Measurements from ENCODE around the gene OR5K3.
A peak's percentile ranks its signal among the peaks of the same experiment; 100 is the strongest.
"Not testable (repeated sequence)": the region's sequence is repeated elsewhere in the genome, so short reads cannot be mapped to it uniquely, and the experiment has no call there.

Gene OR5K3, protein sequence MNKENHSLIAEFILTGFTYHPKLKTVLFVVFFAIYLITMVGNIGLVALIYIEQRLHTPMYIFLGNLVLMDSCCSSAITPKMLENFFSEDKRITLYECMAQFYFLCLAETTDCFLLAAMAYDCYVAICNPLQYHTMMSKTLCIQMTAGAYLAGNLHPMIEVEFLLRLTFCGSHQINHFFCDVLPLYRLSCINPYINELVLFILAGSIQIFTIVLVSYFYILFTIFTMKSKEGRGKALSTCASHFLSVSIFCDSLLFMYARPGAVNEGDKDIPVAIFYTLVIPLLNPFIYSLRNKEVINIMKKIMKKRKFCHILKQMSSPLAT

GRCh38 chr3:98390366-98390765, at the start of gene OR5K3:
Gene OR5K3 (plus strand): TSS chr3:98390666. CDS start chr3:98390666, 0 bp downstream.
- no peak for DNase-seq

DNA sequence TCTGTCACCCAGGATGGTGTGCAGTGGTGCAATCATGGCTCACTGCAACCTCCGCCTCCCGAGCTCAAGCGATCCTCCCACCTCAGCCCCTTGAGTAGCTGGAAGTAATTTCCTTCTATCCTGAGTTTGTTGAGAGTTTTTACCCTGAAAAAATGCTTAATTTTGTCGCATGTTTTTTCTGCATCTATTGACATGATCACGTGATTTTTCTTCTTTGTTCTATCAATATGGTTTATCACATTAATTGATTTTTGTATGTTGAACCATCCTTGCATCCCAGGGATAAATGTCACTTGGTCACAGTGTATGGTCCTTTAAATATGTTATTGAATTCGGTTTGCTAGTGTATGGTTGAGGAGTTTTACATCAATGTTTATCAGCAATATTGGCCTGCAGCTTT, 48.7 kb upstream of the OR5K3 start:
- DNase-seq = no peak

DNA sequence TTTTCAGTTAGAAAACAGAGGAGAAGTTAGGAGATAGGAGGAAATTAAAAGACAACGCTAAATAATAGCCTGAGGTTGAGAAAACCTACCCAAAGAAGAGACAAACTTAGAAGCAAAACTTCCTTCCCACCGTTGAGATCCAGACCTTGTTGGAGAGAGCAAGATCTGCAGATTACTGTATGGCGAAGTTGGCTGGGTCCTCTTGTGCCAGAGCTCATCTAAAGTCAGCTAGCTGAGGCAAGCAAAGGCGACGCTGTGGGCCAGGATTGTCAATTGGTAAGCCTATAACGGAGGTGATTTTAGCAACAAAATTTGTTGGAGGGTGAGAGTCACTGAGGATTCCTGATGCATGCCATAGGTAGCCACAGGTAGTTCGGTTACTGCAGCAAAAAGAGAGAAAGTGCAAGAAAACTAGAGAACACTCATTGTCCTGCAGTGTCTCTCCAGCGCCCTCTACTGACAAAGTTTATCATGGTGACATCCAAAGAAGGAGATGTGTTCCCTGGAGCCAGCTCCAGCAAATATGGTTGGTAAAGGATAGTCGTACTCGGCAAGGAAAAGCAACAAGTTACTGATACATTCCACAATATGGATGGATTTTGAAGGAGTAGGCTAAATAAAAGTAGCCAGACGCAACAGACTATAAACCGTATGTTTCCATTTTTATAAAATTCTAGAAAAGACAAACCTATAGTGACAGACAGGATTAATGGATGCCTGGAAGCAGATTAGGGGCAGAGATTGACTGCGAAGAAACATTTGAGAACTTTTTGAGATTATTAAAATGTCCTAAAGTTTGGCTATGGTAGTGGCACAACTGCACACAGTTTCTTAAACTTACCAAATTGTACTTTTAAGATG, 46.6 kb upstream of the OR5K3 start:
- DNase-seq = peak; percentile 68

- no peak for DNase-seq
These were observed 40.4 kb upstream of the OR5K3 start for GRCh38 chr3:98350082-98350481.

GRCh38 chr3:98353554-98353953, 36.9 kb upstream of the OR5K3 start, which contains the start of gene OR5K4:
Gene OR5K4 (plus strand): TSS chr3:98353854. CDS start chr3:98353854, 0 bp downstream.
- no peak for DNase-seq

DNA sequence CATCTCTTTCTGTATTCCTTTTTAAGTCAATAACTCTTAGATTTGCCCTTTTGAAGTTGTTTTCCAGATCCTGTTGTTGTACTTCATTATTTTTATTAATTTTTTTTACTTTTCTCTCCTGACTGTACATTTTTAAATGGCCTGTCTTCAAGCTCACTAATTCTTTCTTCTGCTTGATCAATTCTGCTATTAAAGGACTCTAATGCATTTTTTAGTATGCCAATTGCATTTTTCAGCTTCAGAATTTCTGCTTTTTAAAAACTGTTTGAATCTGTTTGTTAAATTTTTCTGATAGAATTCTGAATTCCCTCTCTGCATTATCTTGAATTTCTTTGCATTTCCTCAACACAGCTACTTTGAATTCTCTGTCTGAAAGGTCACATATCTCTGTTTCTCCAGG, 31.2 kb upstream of the OR5K3 start:
- DNase-seq = no peak

- peak; percentile 4 for DNase-seq
These were observed 30.3 kb upstream of the OR5K3 start for GRCh38 chr3:98359993-98360675.

GRCh38 chr3:98360681-98361080, 29.8 kb upstream of the OR5K3 start:
- DNase-seq = no peak

- DNase-seq = no peak
These were observed 29.2 kb upstream of the OR5K3 start for GRCh38 chr3:98361289-98361688.

DNA sequence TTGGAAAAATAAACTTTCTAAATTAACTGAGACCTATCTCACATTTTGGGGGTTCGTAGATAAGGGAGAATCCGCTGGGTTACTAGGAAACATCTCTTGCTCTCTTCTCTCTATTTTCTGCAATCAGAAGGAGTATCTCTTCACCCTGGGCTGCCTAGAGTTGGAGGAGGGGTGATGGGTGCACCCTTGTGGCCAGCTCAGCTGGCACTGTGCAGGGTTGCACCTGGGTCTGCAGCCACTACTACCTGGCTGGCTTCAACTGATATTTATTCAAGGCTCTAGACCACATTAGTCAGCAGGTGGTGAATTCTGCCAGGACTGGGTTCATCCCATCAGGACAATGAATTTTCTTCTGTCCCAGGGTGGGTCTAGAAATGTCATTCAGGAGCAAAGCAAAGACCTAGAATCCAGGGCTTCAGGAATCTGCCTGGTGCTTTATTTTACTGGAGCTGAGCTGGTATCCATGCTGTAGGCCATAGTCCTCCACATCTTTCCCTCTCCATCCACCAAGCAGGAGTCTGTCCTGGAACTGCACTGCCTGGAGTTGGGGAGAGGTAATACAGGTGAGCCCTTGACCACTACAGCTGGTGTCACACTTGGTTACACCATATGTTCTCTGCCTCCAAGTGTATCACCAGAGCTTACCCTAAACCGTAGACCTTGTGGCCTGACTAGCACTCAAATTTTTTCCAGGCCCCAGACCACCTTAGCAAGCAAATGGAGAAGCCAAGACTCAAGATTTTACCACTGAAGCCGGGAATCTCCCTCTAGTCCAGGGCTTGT, 22.8 kb upstream of the OR5K3 start:
- no peak for DNase-seq

- DNase-seq = no peak
These were observed 19.3 kb upstream of the OR5K3 start for GRCh38 chr3:98371186-98371585.

GRCh38 chr3:98371853-98372252, 18.6 kb upstream of the OR5K3 start:
- no peak for DNase-seq

DNA sequence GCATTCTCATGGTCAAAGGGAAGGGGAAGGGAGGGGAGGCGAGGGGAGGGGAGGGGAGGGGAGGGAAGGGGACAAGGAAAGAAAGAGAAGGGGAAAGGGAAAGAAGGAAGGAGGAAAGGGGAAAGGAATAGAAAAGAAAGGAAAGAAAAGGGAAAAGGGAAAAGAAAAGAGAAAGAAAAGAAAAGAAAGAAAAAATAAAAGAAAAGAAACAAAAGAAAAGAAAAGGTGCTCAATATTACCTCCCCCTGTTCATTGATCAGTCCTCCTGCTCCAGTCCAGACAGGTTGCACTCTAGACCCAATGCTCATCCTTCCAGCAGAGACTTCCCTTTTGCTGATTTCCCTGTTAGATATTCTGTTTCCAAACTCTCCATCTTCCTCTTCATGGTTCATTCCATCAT, 18.0 kb upstream of the OR5K3 start:
- no peak for DNase-seq

GRCh38 chr3:98376631-98377030, 13.8 kb upstream of the OR5K3 start:
- no peak for DNase-seq

GRCh38 chr3:98388147-98388546, 2.3 kb upstream of the OR5K3 start:
- no peak for DNase-seq

GRCh38 chr3:98395101-98395500, 4.6 kb downstream of the OR5K3 start:
- no peak for DNase-seq

DNA sequence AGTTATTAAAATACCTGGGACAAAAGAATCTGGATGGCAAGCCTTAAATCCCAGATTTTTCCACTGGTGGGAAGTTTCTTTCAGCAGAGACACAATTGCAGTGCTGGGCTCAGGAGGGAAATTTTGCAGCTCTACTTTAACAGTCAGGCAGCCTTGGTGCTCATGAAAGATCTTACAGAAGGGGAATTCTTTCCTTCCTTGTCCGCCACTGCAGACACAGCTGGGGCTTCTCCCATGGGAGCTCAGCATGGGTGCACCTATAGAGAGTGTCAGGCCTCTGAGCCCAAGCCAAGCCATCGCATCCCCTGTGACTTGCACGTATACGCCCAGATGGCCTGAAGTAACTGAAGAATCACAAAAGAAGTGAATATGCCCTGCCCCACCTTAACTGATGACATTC, 6.0 kb downstream of the OR5K3 start:
- not testable (repeated sequence) for DNase-seq

GRCh38 chr3:98398513-98398912, 8.0 kb downstream of the OR5K3 start:
- DNase-seq = no peak

GRCh38 chr3:98402507-98402906, 12.0 kb downstream of the OR5K3 start:
- DNase-seq = no peak

DNA sequence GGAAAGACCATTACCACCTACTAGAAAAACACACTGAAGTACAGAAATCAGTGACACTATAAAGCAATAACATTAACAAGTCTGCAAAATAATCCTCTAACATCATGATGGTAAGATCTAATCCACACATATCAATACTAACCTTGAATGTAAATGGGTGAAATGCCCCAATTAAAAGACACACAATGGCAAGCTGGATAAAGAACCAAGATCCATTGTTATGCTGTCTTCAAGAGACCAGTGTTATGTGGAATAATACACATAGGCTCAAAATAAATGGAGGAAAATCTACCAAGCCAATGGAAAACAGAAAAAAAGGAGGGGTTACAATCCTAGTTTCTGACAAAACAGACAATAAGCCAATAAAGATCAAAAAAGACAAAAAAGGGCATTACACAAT, 13.5 kb downstream of the OR5K3 start:
- no peak for DNase-seq

DNA sequence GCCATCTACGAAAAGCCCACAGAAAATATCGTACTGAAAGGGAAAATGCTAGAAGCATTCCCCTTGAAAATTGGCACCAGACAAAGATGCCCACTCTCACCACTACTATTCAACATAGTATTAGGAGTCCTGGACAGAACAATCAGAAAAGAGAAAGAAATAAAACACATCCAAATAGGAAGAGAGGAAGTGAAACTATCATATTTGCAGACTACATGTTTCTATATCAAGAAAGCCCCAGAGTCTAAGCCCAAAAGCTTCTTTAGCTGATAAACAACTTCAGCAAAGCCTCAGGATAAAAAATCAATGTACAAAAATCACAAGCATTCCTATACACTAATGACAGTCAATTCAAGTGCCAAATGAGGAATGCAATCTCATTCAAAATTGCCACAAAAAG, 15.6 kb downstream of the OR5K3 start:
- no peak for DNase-seq

- DNase-seq = no peak
These were observed 42.1 kb downstream of the OR5K3 start for GRCh38 chr3:98432575-98432974.

DNA sequence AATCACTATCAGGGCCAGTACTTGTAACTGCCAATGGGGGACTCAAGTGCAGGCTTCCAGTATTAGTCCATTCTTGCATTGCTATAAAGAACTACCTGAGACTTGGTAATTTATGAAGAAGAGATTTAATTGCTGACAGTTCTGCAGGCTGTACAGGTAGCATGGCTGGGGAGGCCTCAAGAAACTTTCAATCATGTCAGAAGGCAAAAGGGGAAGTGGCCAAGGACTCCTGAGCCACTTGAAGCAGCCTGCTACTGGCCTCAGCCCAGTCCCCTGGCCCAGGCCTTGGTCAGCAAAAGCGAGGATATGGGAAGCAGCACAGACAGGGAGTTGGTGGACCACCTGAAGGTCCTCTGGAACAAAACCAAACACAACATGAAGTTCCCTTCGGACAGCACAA, 43.3 kb downstream of the OR5K3 start:
- no peak for DNase-seq

Data from hematopoietic multipotent progenitor cell treated with erythropoietin and hydrocortisone succinate and interleukin-3 and kit ligand, for 6 days (in vitro differentiated cells).